Upper lobe of left lung (tissue), 6 donors: ENCODE measurements around the gene CSNK1D. TPM values are rescaled to one million over a fixed set of nuclear protein-coding genes. Genes with fewer than 3 reads are reported as not detected.
A peak's percentile ranks its signal among the peaks of the same experiment; 100 is the strongest.

Source experiments
- ATAC-seq, 2 donors: fragments of 200-7000 bp; cut with Tn5 transposase; one replicate each; pipeline ENCODE4 v1.9.1; 2022; ENCODE audit warnings: mild to moderate bottlenecking in 2 of 2, moderate library complexity in 2 of 2; ENCODE audit not compliant: low FRiP score in 2 of 2
- DNase-seq, 2 donors: peaks; one replicate each; pipeline ENCODE4 v3.0.0-alpha.2; 2019 to 2020
- H3K27ac ChIP-seq, 4 donors: fragments of 200-600 bp; sonication (generic); one replicate each; pipeline ENCODE4 v1.5.1; 2016 to 2019
- H3K27me3 ChIP-seq, 4 donors: fragments of 200-600 bp; sonication (generic); one replicate each; pipeline ENCODE4 v1.5.1; 2017 to 2019
- H3K36me3 ChIP-seq, 4 donors: fragments of 200-600 bp; sonication (generic); one replicate each; pipeline ENCODE4 v1.5.1; 2016 to 2019
- H3K4me1 ChIP-seq, 4 donors: fragments of 200-600 bp; sonication (generic); one replicate each; pipeline ENCODE4 v1.5.1; 2018 to 2019
- H3K4me3 ChIP-seq, 4 donors: fragments of 200-600 bp; sonication (generic); one replicate each; pipeline ENCODE4 v1.5.1; 2017 to 2019; ENCODE audit warnings: mild to moderate bottlenecking in 2 of 4, moderate library complexity in 1 of 4
- H3K9me3 ChIP-seq, 4 donors: fragments of 200-600 bp; sonication (generic); one replicate each; pipeline ENCODE4 v1.5.1; 2018 to 2019
- EP300 ChIP-seq, 4 donors: sonication (generic); formaldehyde crosslinking; IDR thresholded peaks; one replicate each; pipeline ENCODE4 v1.5.1; 2017; ENCODE audit warnings: antibody characterized with exemption in 4 of 4, control low read depth in 2 of 4
- POLR2A ChIP-seq, 4 donors: fragments of 450-650 bp; IDR thresholded peaks; one replicate each; pipeline ENCODE4 v1.5.1; 2016 to 2017; ENCODE audit warnings: antibody characterized with exemption in 4 of 4, mild to moderate bottlenecking in 2 of 4
- POLR2AphosphoS5 ChIP-seq, 2 donors: sonication (generic); formaldehyde crosslinking; IDR thresholded peaks; one replicate each; pipeline ENCODE4 v1.5.1; 2017; ENCODE audit warnings: antibody characterized with exemption in 2 of 2
- WGBS, 2 donors: methylation state at CpG; one replicate each; pipeline ENCODE4 v1.1.5; 2017 to 2018; 5-methylcytosine and 5-hydroxymethylcytosine counted together
- total RNA-seq, 6 donors: library from RNA; depleted of rRNA in 4 of 6; stranded (reverse); fragments of >200 nt in 4 of 6; gene quantifications; one replicate each; pipeline versions ENCODE4 v1.1.0 to v1.2.1, GENCODE V29; 2016 to 2021
- TF ChIP-seq, protein P1 (sequence below), 6 experiments: fragments of 450-650 bp in 4 of 6; fragments of 200-600 bp in 2 of 6; sonication (generic) in 2 of 6; IDR thresholded peaks; one replicate each; pipeline ENCODE4 v1.5.1; 2016 to 2019; ENCODE audit warnings: antibody characterized with exemption in 6 of 6
- donor health status: DM: no; HTN: no; CAD: no; lungs with moderate emphysema.
- donor health status: DM: no; HTN: yes; CAD: no; lungs with severe emphysema.

CSNK1D gene
- total RNA-seq, 6 donors from 2014 or later: 80.6 to 228 (median 152) TPM

DNA sequence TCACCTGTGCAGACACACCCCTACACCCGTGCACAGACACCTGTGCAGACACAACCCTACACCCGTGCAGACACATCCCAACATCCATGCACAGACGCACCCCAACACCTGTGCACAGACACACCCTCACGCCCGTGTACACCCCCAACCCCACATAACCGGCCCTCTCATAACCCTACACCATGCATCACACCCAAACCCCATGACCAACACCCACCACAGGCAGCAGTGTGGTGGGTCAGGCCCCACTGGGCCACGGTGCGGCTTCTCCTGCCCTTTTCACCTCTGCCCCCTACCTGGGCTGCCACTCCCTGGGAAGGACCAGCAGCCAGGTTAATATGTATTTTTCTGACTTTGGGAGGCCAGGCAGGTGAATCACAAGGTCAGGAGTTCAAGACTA lies 48.8 kb downstream of the CSNK1D start:
- H3K27ac ChIP-seq: no peak overlapping the region
- DNase-seq: no peak
- H3K9me3 ChIP-seq: no peaks in the 10 kb centered on the region
- no peaks in the 10 kb centered on the region for H3K36me3 ChIP-seq
- H3K27me3 ChIP-seq: no peaks in the 10 kb centered on the region
- TF ChIP-seq EP300 (IDR thresholded peaks at IDR 0.05): no peak
- no peak for TF ChIP-seq POLR2A (IDR thresholded peaks at IDR 0.05)
- TF ChIP-seq, protein P1, sequence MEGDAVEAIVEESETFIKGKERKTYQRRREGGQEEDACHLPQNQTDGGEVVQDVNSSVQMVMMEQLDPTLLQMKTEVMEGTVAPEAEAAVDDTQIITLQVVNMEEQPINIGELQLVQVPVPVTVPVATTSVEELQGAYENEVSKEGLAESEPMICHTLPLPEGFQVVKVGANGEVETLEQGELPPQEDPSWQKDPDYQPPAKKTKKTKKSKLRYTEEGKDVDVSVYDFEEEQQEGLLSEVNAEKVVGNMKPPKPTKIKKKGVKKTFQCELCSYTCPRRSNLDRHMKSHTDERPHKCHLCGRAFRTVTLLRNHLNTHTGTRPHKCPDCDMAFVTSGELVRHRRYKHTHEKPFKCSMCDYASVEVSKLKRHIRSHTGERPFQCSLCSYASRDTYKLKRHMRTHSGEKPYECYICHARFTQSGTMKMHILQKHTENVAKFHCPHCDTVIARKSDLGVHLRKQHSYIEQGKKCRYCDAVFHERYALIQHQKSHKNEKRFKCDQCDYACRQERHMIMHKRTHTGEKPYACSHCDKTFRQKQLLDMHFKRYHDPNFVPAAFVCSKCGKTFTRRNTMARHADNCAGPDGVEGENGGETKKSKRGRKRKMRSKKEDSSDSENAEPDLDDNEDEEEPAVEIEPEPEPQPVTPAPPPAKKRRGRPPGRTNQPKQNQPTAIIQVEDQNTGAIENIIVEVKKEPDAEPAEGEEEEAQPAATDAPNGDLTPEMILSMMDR (IDR thresholded peaks at IDR 0.05): no peak
- no peak for TF ChIP-seq POLR2AphosphoS5 (IDR thresholded peaks at IDR 0.05)
- 74 to 80% methylated on average over 6 to 8 of the region's 8 CpGs for WGBS, 2 donors
- H3K4me3 ChIP-seq: no peak overlapping the region
- H3K4me1 ChIP-seq: peaks cover 11 to 20% (median 13%) of the 10 kb centered on the region in 4 donors
- no peak for ATAC-seq

DNA sequence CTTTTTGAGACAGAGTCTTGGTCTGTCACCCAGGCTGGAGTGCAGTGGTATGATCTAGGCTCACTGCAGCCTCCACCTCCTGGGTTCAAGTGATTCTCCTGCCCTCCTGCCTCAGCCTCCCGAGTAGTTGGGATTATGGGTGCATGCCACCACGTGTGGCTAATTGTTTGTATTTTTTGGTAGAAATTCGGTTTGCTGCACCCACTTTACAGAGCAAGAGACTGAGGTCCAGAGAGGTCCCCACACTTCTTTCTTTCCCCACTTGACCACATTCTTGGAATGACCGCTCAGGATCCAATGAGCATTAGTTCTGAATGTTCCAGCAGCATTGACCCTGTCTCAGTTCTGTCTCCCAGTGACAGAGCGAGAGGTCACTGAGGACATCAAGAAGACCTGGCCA lies 50.0 kb downstream of the CSNK1D start:
- no peak for DNase-seq
- Histone ChIP-seq H3K4me3 (no peak overlapping the region), H3K27ac (peak overlapping the region in 1 of 4 donors; percentile 24), H3K4me1 (peaks cover 4 to 13% (median 7%) of the 10 kb centered on the region in 4 donors), H3K9me3 (no peaks in the 10 kb centered on the region), H3K36me3 (no peaks in the 10 kb centered on the region), H3K27me3 (no peaks in the 10 kb centered on the region)
- no peak for ATAC-seq
- WGBS, 2 donors: 79 to 90% methylated on average over 5 of the region's 5 CpGs
- TF ChIP-seq POLR2AphosphoS5 (IDR thresholded peaks at IDR 0.05) (no peak), POLR2A (IDR thresholded peaks at IDR 0.05) (no peak), EP300 (IDR thresholded peaks at IDR 0.05) (no peak)
- TF ChIP-seq, protein P1 (IDR thresholded peaks at IDR 0.05): no peak

DNA sequence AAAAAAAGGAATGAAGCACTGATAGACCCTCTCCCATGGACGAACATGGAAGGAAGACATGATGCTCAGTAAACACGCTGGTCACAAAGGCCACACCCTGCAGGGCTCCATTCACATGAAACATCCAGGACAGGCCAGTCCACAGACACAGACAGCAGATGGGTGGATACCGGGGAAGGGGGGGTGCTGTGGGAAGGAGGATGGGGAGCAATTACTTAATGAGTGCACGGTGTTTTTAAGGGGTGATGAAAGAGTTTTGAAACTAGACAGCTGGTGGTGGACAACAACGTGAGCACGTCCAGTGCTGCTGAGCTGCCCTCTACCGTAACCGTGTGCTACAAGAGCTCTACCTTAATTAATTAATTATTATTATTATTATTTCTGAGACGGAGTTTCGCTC lies 50.7 kb downstream of the CSNK1D start:
- ATAC-seq: no peak
- H3K27me3 ChIP-seq: no peaks in the 10 kb centered on the region

DNA sequence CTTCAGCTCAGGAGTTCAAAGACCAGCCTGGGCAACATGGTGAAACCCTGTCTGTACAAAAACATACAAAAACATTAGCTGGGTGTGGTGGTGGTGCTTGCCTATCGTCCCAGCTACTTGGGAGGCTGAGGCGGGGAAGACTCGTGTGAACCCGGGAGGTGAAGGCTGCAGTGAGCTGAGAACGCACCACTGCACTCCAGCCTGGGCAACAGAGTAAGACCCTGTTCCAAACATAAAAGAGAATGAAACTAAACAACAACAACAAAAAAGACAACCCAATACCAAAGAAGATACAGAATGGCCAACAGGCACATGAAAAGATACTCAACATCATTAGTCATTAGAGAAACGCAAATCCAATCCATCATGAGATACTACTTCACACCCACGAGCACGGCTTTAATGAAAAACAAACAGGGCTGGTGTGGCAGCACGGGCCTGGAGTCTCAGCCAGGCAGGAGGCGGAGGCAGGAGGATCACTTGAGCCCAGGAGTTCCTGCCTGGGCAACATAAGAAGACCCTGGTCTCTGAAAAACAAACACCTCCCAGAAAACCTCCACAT lies 52.1 kb downstream of the CSNK1D start:
- DNase-seq: no peak
- peak overlapping the region in 1 of 4 donors; percentile 23 for H3K27ac ChIP-seq
- TF ChIP-seq POLR2A (IDR thresholded peaks at IDR 0.05): no peak
- TF ChIP-seq POLR2AphosphoS5 (IDR thresholded peaks at IDR 0.05): no peak
- no peak for TF ChIP-seq EP300 (IDR thresholded peaks at IDR 0.05)
- TF ChIP-seq, protein P1 (IDR thresholded peaks at IDR 0.05): no peak
- H3K36me3 ChIP-seq: no peaks in the 10 kb centered on the region
- WGBS, 2 donors: 71 to 78% methylated on average over 10 of the region's 10 CpGs
- no peaks in the 10 kb centered on the region for H3K27me3 ChIP-seq
- peaks cover 15 to 22% (median 17%) of the 10 kb centered on the region in 4 donors for H3K4me1 ChIP-seq
- no peak overlapping the region for H3K4me3 ChIP-seq
- no peak for ATAC-seq
- no peaks in the 10 kb centered on the region for H3K9me3 ChIP-seq

More for the DNA sequence above, 50.7 kb downstream of the CSNK1D start:
- Histone ChIP-seq H3K4me1 (peaks cover 1 to 11% (median 5%) of the 10 kb centered on the region in 4 donors), H3K27ac (peak overlapping the region in 1 of 4 donors; percentile 24), H3K9me3 (no peaks in the 10 kb centered on the region), H3K36me3 (no peaks in the 10 kb centered on the region), H3K4me3 (no peak overlapping the region)
- peak in 1 of 2 donors; percentile 50 for DNase-seq
- WGBS, 2 donors: 53 to 55% methylated on average over 10 of the region's 10 CpGs
- TF ChIP-seq POLR2AphosphoS5 (IDR thresholded peaks at IDR 0.05): no peak
- no peak for TF ChIP-seq EP300 (IDR thresholded peaks at IDR 0.05)
- no peak for TF ChIP-seq POLR2A (IDR thresholded peaks at IDR 0.05)
- TF ChIP-seq, protein P1 (IDR thresholded peaks at IDR 0.05): no peak
